Neural cell (in vitro differentiated cells): ENCODE measurements around the gene SNAP25. TPM values are rescaled to one million over a fixed set of nuclear protein-coding genes. Genes with fewer than 3 reads are reported as not detected.

Source experiments
- H2AFZ ChIP-seq: fragments of 200-600, 300-800 bp; sonication (generic), shearing (Covaris generic); 2 replicates; pipeline ENCODE4 v1.6.0; 2014; ENCODE audit warnings: low read depth, mild to moderate bottlenecking, antibody characterized with exemption, low read length, moderate library complexity
- H3F3A ChIP-seq: fragments of 200-600 bp; shearing (Covaris generic); 2 replicates; pipeline ENCODE4 v1.6.1; 2016; ENCODE audit warnings: mild to moderate bottlenecking, moderate library complexity, mixed read lengths, antibody characterized with exemption, low read length; ENCODE audit not compliant: insufficient read depth, poor library complexity, severe bottlenecking
- H3K27ac ChIP-seq: fragments of 200-600, 300-800 bp; sonication (generic), shearing (Covaris generic); 2 replicates; pipeline ENCODE4 v1.5.1; 2014; ENCODE audit warnings: mild to moderate bottlenecking, low read length, moderate library complexity
- H3K27me3 ChIP-seq: fragments of 300-800, 200-600 bp; sonication (generic), shearing (Covaris generic); 2 replicates; pipeline ENCODE4 v1.6.0; 2014; ENCODE audit warnings: mild to moderate bottlenecking, low read depth, low read length, moderate library complexity; ENCODE audit not compliant: insufficient read depth
- H3K36me3 ChIP-seq: fragments of 300-800, 200-600 bp; sonication (generic), shearing (Covaris generic); 2 replicates; pipeline ENCODE4 v1.5.1; 2014; ENCODE audit warnings: mild to moderate bottlenecking, antibody characterized with exemption, low read length, moderate library complexity; ENCODE audit not compliant: insufficient read depth
- H3K4me2 ChIP-seq: fragments of 300-800, 200-600 bp; sonication (generic), shearing (Covaris generic); 2 replicates; pipeline ENCODE4 v1.6.0; 2014; ENCODE audit warnings: mild to moderate bottlenecking, low read length
- H3K4me3 ChIP-seq: fragments of 300-800, 200-600 bp; sonication (generic), shearing (Covaris generic); 2 replicates; pipeline ENCODE4 v1.5.1; 2014; ENCODE audit warnings: mild to moderate bottlenecking, low read length, moderate library complexity
- H3K79me2 ChIP-seq: fragments of 200-600 bp; shearing (Covaris generic); replicated peaks from 2 replicates; pipeline ENCODE4 v1.6.0; 2014; ENCODE audit warnings: mild to moderate bottlenecking, low read length, moderate library complexity; ENCODE audit not compliant: insufficient read depth
- H3K9ac ChIP-seq: fragments of 300-800, 200-600 bp; sonication (generic), shearing (Covaris generic); 2 replicates; pipeline ENCODE4 v1.6.1; 2016; ENCODE audit warnings: mild to moderate bottlenecking, low read length, mixed read lengths
- H3K9me2 ChIP-seq: fragments of 200-600 bp; shearing (Covaris generic); 2 replicates; pipeline ENCODE4 v1.6.1; 2016; ENCODE audit warnings: mild to moderate bottlenecking, low read length, mixed read lengths; ENCODE audit not compliant: insufficient read depth
- H3K9me3 ChIP-seq: fragments of 200-600, 300-800 bp; sonication (generic), shearing (Covaris generic); 2 replicates; pipeline ENCODE4 v1.6.1; 2016; ENCODE audit warnings: mild to moderate bottlenecking, mixed run types, low read length, moderate library complexity, mixed read lengths
- H4K20me1 ChIP-seq: fragments of 200-600 bp; shearing (Covaris generic); 2 replicates; pipeline ENCODE4 v1.6.1; 2016; ENCODE audit warnings: mild to moderate bottlenecking, mixed run types; ENCODE audit not compliant: insufficient read depth
- EP300 ChIP-seq: fragments of 450-650 bp; conservative IDR thresholded peaks from 2 replicates; pipeline ENCODE4 v1.6.1; 2014; ENCODE audit warnings: antibody characterized with exemption, mild to moderate bottlenecking, moderate library complexity; ENCODE audit not compliant: poor library complexity, severe bottlenecking
- EZH2 ChIP-seq: fragments of 200-600, 300-800 bp; shearing (Covaris generic), sonication (generic); IDR thresholded peaks from 2 replicates; pipeline ENCODE4 v1.6.1; 2014; ENCODE audit warnings: antibody characterized with exemption, low read length, borderline replicate concordance, mild to moderate bottlenecking; ENCODE audit not compliant: insufficient read depth, poor library complexity, severe bottlenecking
- MXI1 ChIP-seq: fragments of 450-650 bp; conservative IDR thresholded peaks from 2 replicates; pipeline ENCODE4 v1.6.1; 2014; ENCODE audit warnings: antibody characterized with exemption, mild to moderate bottlenecking; ENCODE audit not compliant: poor library complexity, severe bottlenecking
- POLR2AphosphoS5 ChIP-seq: IDR thresholded peaks from 2 replicates; pipeline ENCODE4 v1.6.1; 2012
- RAD21 ChIP-seq: fragments of 450-650 bp; conservative IDR thresholded peaks from 2 replicates; pipeline ENCODE4 v1.6.1; 2014; ENCODE audit warnings: antibody characterized with exemption, mild to moderate bottlenecking, moderate library complexity
- SMC3 ChIP-seq: fragments of 450-650 bp; conservative IDR thresholded peaks from 2 replicates; pipeline ENCODE4 v1.6.1; 2014; ENCODE audit warnings: antibody characterized with exemption, mild to moderate bottlenecking, moderate library complexity; ENCODE audit not compliant: poor library complexity
- TAF1 ChIP-seq: IDR thresholded peaks from 2 replicates; pipeline ENCODE4 v1.6.1; 2012; ENCODE audit warnings: low read depth
- polyA plus RNA-seq: library from polyadenylated mRNA; depleted of rRNA; stranded (reverse); fragments of >200 nt; gene quantifications from 2 replicates; pipeline ENCODE4 v1.2.3, GENCODE V29; 2014
- TF ChIP-seq, protein P1 (sequence below): IDR thresholded peaks from 2 replicates; pipeline ENCODE4 v1.6.1; 2012; ENCODE audit warnings: borderline replicate concordance
- TF ChIP-seq, protein P2 (sequence below): fragments of 450-650 bp; IDR thresholded peaks from 2 replicates; pipeline ENCODE4 v1.5.1; 2014; ENCODE audit warnings: antibody characterized with exemption, mild to moderate bottlenecking, moderate library complexity; ENCODE audit not compliant: poor library complexity, severe bottlenecking

Gene SNAP25
- polyA plus RNA-seq, 1 donor from 2014 or later, result 139 TPM

DNA sequence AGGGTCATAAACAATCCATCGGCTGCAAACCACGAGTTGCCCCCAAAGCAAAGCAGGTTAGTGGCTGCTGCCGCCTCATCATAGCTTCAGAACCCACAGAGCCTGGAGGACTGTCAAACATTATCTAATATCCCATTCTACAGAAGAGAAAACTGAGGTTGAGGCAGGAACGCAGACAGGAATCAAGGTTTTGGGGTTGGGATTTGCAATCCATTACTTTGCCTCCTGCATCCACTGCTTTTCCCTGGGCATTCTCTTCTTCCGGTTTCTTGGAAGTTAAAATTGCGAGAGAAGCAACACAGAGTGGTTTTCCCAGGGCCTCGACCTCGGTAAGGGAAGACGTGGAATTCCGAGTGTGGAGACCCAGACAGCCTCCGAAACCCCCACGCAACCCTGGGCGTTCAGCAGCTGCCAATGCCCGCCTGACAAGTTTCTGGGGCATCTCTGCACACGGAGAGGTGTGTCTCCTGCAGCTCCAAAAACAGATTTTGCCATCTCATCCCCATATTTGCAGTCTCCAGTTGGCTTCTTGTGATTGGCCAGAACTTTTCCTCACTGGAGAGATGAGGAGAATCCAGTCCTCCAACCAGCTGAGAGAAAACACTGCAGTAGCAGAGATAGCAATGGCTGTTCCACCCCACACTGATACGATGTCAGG is 45.5 kb upstream of the SNAP25 start:
- Histone ChIP-seq H3K4me2 (no peak overlapping the region), H3K9ac (no peak overlapping the region), H2AFZ (no peak overlapping the region), H3K27me3 (peaks cover 10% of the 10 kb centered on the region), H4K20me1 (no peaks in the 10 kb centered on the region), H3K36me3 (no peaks in the 10 kb centered on the region), H3K79me2 (no peaks in the 10 kb centered on the region), H3K9me2 (no peaks in the 10 kb centered on the region), H3K9me3 (no peaks in the 10 kb centered on the region), H3F3A (no peaks in the 10 kb centered on the region), H3K27ac (no peak overlapping the region), H3K4me3 (no peak overlapping the region)
- TF ChIP-seq EP300, result no peak
- no peak for TF ChIP-seq TAF1
- TF ChIP-seq, protein P1, sequence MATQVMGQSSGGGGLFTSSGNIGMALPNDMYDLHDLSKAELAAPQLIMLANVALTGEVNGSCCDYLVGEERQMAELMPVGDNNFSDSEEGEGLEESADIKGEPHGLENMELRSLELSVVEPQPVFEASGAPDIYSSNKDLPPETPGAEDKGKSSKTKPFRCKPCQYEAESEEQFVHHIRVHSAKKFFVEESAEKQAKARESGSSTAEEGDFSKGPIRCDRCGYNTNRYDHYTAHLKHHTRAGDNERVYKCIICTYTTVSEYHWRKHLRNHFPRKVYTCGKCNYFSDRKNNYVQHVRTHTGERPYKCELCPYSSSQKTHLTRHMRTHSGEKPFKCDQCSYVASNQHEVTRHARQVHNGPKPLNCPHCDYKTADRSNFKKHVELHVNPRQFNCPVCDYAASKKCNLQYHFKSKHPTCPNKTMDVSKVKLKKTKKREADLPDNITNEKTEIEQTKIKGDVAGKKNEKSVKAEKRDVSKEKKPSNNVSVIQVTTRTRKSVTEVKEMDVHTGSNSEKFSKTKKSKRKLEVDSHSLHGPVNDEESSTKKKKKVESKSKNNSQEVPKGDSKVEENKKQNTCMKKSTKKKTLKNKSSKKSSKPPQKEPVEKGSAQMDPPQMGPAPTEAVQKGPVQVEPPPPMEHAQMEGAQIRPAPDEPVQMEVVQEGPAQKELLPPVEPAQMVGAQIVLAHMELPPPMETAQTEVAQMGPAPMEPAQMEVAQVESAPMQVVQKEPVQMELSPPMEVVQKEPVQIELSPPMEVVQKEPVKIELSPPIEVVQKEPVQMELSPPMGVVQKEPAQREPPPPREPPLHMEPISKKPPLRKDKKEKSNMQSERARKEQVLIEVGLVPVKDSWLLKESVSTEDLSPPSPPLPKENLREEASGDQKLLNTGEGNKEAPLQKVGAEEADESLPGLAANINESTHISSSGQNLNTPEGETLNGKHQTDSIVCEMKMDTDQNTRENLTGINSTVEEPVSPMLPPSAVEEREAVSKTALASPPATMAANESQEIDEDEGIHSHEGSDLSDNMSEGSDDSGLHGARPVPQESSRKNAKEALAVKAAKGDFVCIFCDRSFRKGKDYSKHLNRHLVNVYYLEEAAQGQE, result no peak
- no peak for TF ChIP-seq SMC3
- no peak for TF ChIP-seq MXI1
- no peak for TF ChIP-seq RAD21
- no peak for TF ChIP-seq POLR2AphosphoS5
- TF ChIP-seq, protein P2, sequence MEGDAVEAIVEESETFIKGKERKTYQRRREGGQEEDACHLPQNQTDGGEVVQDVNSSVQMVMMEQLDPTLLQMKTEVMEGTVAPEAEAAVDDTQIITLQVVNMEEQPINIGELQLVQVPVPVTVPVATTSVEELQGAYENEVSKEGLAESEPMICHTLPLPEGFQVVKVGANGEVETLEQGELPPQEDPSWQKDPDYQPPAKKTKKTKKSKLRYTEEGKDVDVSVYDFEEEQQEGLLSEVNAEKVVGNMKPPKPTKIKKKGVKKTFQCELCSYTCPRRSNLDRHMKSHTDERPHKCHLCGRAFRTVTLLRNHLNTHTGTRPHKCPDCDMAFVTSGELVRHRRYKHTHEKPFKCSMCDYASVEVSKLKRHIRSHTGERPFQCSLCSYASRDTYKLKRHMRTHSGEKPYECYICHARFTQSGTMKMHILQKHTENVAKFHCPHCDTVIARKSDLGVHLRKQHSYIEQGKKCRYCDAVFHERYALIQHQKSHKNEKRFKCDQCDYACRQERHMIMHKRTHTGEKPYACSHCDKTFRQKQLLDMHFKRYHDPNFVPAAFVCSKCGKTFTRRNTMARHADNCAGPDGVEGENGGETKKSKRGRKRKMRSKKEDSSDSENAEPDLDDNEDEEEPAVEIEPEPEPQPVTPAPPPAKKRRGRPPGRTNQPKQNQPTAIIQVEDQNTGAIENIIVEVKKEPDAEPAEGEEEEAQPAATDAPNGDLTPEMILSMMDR, result no peak
- TF ChIP-seq EZH2, result no peak

DNA sequence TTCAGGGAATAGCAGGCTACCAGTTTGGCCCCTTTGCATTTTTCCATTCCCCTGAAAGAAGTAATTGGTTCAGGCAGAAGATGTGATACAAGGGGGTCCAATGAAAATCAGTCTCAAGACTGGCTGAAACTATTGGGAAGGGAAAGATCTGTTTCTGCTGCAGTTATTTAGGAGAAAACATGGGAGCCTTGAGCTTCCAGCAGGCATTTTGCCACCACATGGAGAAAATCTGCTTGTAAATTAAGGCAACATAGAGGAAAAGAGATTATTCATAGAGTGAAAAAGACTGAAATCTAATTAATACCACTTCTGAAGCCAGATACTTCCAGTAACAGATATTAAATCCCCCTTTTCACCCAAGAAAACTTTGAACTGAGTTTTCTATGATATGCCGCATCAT is 44.2 kb upstream of the SNAP25 start:
- Histone ChIP-seq H3K27me3 (peaks cover 10% of the 10 kb centered on the region), H3K9me2 (no peaks in the 10 kb centered on the region), H3K36me3 (no peaks in the 10 kb centered on the region), H4K20me1 (no peaks in the 10 kb centered on the region), H3K4me2 (no peak overlapping the region), H3F3A (no peaks in the 10 kb centered on the region), H3K9me3 (no peaks in the 10 kb centered on the region), H3K27ac (no peak overlapping the region), H3K4me3 (no peak overlapping the region), H3K79me2 (no peaks in the 10 kb centered on the region), H2AFZ (no peak overlapping the region), H3K9ac (no peak overlapping the region)
- TF ChIP-seq EZH2 (no peak), SMC3 (no peak), POLR2AphosphoS5 (no peak), EP300 (no peak), RAD21 (no peak), MXI1 (no peak), TAF1 (no peak)
- TF ChIP-seq, protein P1, result no peak
- TF ChIP-seq, protein P2, result no peak
